Tibial artery (tissue), 4 donors: ENCODE data around the gene CCDC7.
"Not testable (repeated sequence)": the region's sequence is repeated elsewhere in the genome, so short reads cannot be mapped to it uniquely, and the experiment has no call there.

Experiments used
- DNase-seq, 2 donors: peaks; one replicate each; pipeline ENCODE4 v3.0.0-alpha.2; 2019
- H3K27ac ChIP-seq, 2 donors: fragments of 200-600 bp; sonication (generic) in 1 of 2; 1 replicate in 1 of 2; 2 replicates in 1 of 2; pipeline ENCODE4 v1.5.1; 2018 to 2019; ENCODE audit warnings: mild to moderate bottlenecking in 1 of 2
- H3K27me3 ChIP-seq, 2 donors: fragments of 200-600 bp; sonication (generic) in 1 of 2; one replicate each; pipeline versions ENCODE4 v1.5.1 to v1.6.0; 2016 to 2019
- H3K36me3 ChIP-seq, 3 donors: fragments of 200-600 bp; sonication (generic) in 2 of 3; one replicate each; pipeline ENCODE4 v1.5.1; 2016 to 2019; ENCODE audit warnings: mild to moderate bottlenecking in 2 of 3
- H3K4me1 ChIP-seq, 4 donors: fragments of 200-600 bp; sonication (generic) in 2 of 4; 1 replicate in 3 of 4; 2 replicates in 1 of 4; pipeline ENCODE4 v1.5.1; 2016 to 2019
- H3K4me3 ChIP-seq, 2 donors: fragments of 200-600 bp; sonication (generic) in 1 of 2; 1 replicate in 1 of 2; 2 replicates in 1 of 2; pipeline ENCODE4 v1.5.1; 2018 to 2019; ENCODE audit warnings: mild to moderate bottlenecking in 2 of 2
- H3K9me3 ChIP-seq, 3 donors: fragments of 200-600 bp; sonication (generic) in 1 of 3; one replicate each; pipeline ENCODE4 v1.5.1; 2016 to 2019
- CTCF ChIP-seq, 2 experiments: fragments of 200-600 bp in 1 of 2; fragments of 450-650 bp in 1 of 2; IDR thresholded peaks; one replicate each; pipeline ENCODE4 v1.5.1; 2017 to 2019; ENCODE audit warnings: antibody characterized with exemption in 2 of 2, mild to moderate bottlenecking in 1 of 2, moderate library complexity in 1 of 2
- intact Hi-C: fragments of 100-400 bp; cut with DNase I; formaldehyde crosslinking; loops from one replicate; pipeline ENCODE4 v1.15.0; 2023; ENCODE audit warnings: low total_unique reads

Gene CCDC7

GRCh38 chr10:32906595-32906994, 460.7 kb downstream of the CCDC7 start:
- TF ChIP-seq CTCF (IDR thresholded peaks at IDR 0.05), result no peak
- no peak overlapping the region for H3K4me3 ChIP-seq
- DNase-seq, result no peak
- peaks cover 36 to 59% (median 48%) of the 10 kb centered on the region in 3 donors for H3K36me3 ChIP-seq
- H3K4me1 ChIP-seq, result no peaks in the 10 kb centered on the region
- intact Hi-C loops, result no loop called here
- H3K9me3 ChIP-seq, result no peaks in the 10 kb centered on the region
- no peak overlapping the region for H3K27ac ChIP-seq
- no peaks in the 10 kb centered on the region for H3K27me3 ChIP-seq

- peaks cover 43 to 66% (median 50%) of the 10 kb centered on the region in 3 donors for H3K36me3 ChIP-seq
- intact Hi-C loops, result no loop called here
Measured at GRCh38 chr10:32909456-32909855, 463.5 kb downstream of the CCDC7 start.

GRCh38 chr10:32909970-32910369, 464.0 kb downstream of the CCDC7 start:
- H3K36me3 ChIP-seq, result peaks cover 40 to 69% (median 55%) of the 10 kb centered on the region in 3 donors
- intact Hi-C loops, result not testable (repeated sequence)

More at GRCh38 chr10:32909456-32909855, 463.5 kb downstream of the CCDC7 start:
- Histone ChIP-seq H3K27ac (no peak overlapping the region), H3K4me1 (no peaks in the 10 kb centered on the region), H3K9me3 (no peaks in the 10 kb centered on the region), H3K4me3 (no peak overlapping the region), H3K27me3 (no peaks in the 10 kb centered on the region)
- DNase-seq, result no peak
- TF ChIP-seq CTCF (IDR thresholded peaks at IDR 0.05), result no peak

GRCh38 chr10:32911285-32912016, 465.5 kb downstream of the CCDC7 start:
- TF ChIP-seq CTCF (IDR thresholded peaks at IDR 0.05), result no peak
- intact Hi-C loops, result no loop called here
- no peak overlapping the region for H3K27ac ChIP-seq
- peaks cover 40 to 60% (median 57%) of the 10 kb centered on the region in 3 donors for H3K36me3 ChIP-seq
- H3K9me3 ChIP-seq, result no peaks in the 10 kb centered on the region
- H3K27me3 ChIP-seq, result no peaks in the 10 kb centered on the region
- H3K4me1 ChIP-seq, result no peaks in the 10 kb centered on the region
- no peak overlapping the region for H3K4me3 ChIP-seq
- no peak for DNase-seq

More at GRCh38 chr10:32909970-32910369, 464.0 kb downstream of the CCDC7 start:
- not testable (repeated sequence) for DNase-seq, H3K27me3 ChIP-seq, H3K4me1 ChIP-seq, H3K4me3 ChIP-seq, H3K27ac ChIP-seq, H3K9me3 ChIP-seq

- H3K27me3 ChIP-seq, H3K4me3 ChIP-seq, DNase-seq, H3K9me3 ChIP-seq, H3K4me1 ChIP-seq, H3K27ac ChIP-seq, intact Hi-C loops: not testable (repeated sequence)
- peaks cover 44 to 72% (median 63%) of the 10 kb centered on the region in 3 donors for H3K36me3 ChIP-seq
Measured at GRCh38 chr10:32917817-32918216, 471.9 kb downstream of the CCDC7 start.

- intact Hi-C loops, result no loop called here
- Histone ChIP-seq H3K27ac (no peak overlapping the region), H3K27me3 (no peaks in the 10 kb centered on the region), H3K9me3 (no peaks in the 10 kb centered on the region), H3K36me3 (peaks cover 63 to 89% (median 77%) of the 10 kb centered on the region in 3 donors), H3K4me1 (peaks cover 0 to 8% (median 3%) of the 10 kb centered on the region in 4 donors), H3K4me3 (no peak overlapping the region)
- no peak for TF ChIP-seq CTCF (IDR thresholded peaks at IDR 0.05)
- DNase-seq, result no peak
Measured at GRCh38 chr10:32922170-32922569, 476.2 kb downstream of the CCDC7 start.
